Fibroblast of villous mesenchyme (primary cell): ENCODE measurements around the gene COL4A2. TPM values are rescaled to one million over a fixed set of nuclear protein-coding genes. Genes with fewer than 3 reads are reported as not detected.

Experiments
- DNase-seq: peaks from one replicate; pipeline ENCODE4 v3.0.0-alpha.2; 2010; ENCODE audit warnings: low read depth
- H3K4me3 ChIP-seq: 2 replicates; pipeline ENCODE4 v1.5.1; 2011; ENCODE audit warnings: low read depth, mild to moderate bottlenecking, low read length
- CTCF ChIP-seq: IDR thresholded peaks from 2 replicates; pipeline ENCODE4 v1.5.1; 2012; ENCODE audit warnings: low read depth, mild to moderate bottlenecking, low read length; ENCODE audit not compliant: insufficient read depth
- total RNA-seq: library from RNA; depleted of rRNA; stranded (reverse); fragments of >200 nt; gene quantifications from 2 replicates; pipeline ENCODE4 v1.2.3, GENCODE V29; 2012

COL4A2 gene
- total RNA-seq, 1 donor, result 756 TPM

GRCh38 chr13:110294146-110294545 is 12.9 kb upstream of the COL4A2 start:
- no peak overlapping the region for H3K4me3 ChIP-seq
- no peak for TF ChIP-seq CTCF
- DNase-seq, result peak; percentile 93

- no peak for DNase-seq
- H3K4me3 ChIP-seq, result no peak overlapping the region
- TF ChIP-seq CTCF, result no peak
These were observed 12.5 kb upstream of the COL4A2 start for GRCh38 chr13:110294622-110295021.

GRCh38 chr13:110297011-110297410 is 10.1 kb upstream of the COL4A2 start:
- H3K4me3 ChIP-seq, result no peak overlapping the region
- no peak for DNase-seq
- no peak for TF ChIP-seq CTCF

GRCh38 chr13:110297766-110298504 is 9.1 kb upstream of the COL4A2 start:
- no peak overlapping the region for H3K4me3 ChIP-seq
- DNase-seq, result peak; percentile 82
- no peak for TF ChIP-seq CTCF

GRCh38 chr13:110298505-110299282 is 8.4 kb upstream of the COL4A2 start:
- peak overlapping the region; percentile 33 for H3K4me3 ChIP-seq
- TF ChIP-seq CTCF, result no peak
- peak; percentile 85 for DNase-seq

- peak overlapping the region; percentile 33 for H3K4me3 ChIP-seq
- no peak for DNase-seq
- TF ChIP-seq CTCF, result no peak
These were observed 7.7 kb upstream of the COL4A2 start for GRCh38 chr13:110299283-110299840.
